Activated CD4-positive, alpha-beta T cell treated with anti-CD3 and anti-CD28 coated beads, Interleukin-2, amount 50 U/mL, for 16 hours (primary cell): ENCODE measurements around the gene TPRN.
A peak's percentile ranks its signal among the peaks of the same experiment; 100 is the strongest.

Experiments
- DNase-seq: peaks from one replicate; pipeline ENCODE4 v3.0.0-alpha.2; 2020

TPRN gene

DNA sequence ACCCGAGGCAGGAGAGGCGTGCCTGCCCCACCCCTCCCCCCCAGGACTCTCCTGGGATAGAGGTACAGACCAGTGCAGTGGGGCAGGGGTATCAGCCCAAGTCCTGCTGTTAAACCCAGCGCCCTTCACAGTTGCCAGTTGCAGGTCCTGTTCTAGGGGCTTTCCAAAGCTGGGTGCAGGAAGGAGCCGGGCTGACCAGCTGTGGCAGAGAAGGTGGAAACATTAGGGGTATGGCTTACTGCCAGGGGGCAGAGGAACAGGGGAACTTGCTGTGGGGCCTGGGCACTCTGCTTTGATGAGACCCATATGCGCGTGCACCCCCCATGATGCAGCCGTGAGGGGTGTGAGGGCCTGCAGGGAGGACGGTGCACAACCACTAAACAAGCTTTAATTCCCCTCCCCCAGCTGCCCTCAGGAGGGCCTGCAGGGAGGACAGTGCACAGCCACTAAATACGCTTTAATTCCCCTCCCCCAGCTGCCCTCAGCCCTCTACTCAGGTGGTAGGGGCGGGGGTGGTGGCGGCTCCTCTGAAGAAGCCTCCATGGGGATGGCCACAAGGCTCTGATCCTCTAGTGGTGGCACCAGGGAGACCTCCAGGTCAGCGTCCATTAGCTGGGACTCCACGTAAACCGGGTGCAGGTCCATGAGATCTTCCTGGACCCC lies 29.9 kb downstream of the TPRN start:
- no peak for DNase-seq

DNA sequence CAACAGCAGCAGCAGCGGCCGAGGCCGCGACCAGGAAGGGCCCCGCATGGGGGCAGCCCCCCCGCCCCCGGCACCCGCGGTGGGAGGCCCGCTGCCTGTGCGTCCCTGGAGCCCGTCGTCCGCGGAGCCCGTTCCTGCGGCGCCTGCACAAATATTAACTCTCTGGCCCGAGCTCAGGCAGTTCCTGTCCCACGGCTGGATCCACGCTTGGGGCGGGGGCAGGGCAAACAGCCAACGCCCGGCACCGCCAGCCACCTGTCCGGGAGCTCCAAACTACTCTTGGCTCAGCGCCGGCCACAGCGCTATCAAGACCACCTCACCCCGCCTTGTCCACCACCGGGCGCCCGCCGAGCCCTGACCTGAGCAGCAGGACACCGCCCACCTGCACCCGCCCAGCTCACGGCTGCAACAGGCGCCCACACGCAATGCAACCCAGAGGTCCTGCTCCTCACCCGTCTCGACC lies 30.6 kb downstream of the TPRN start, which contains the start of gene LRRC26:
Gene LRRC26, minus strand, starts transcription at position 156 of the 463 bp plus-strand sequence. Its CDS starts 108 bp downstream, at position 48.
- DNase-seq, result no peak

DNA sequence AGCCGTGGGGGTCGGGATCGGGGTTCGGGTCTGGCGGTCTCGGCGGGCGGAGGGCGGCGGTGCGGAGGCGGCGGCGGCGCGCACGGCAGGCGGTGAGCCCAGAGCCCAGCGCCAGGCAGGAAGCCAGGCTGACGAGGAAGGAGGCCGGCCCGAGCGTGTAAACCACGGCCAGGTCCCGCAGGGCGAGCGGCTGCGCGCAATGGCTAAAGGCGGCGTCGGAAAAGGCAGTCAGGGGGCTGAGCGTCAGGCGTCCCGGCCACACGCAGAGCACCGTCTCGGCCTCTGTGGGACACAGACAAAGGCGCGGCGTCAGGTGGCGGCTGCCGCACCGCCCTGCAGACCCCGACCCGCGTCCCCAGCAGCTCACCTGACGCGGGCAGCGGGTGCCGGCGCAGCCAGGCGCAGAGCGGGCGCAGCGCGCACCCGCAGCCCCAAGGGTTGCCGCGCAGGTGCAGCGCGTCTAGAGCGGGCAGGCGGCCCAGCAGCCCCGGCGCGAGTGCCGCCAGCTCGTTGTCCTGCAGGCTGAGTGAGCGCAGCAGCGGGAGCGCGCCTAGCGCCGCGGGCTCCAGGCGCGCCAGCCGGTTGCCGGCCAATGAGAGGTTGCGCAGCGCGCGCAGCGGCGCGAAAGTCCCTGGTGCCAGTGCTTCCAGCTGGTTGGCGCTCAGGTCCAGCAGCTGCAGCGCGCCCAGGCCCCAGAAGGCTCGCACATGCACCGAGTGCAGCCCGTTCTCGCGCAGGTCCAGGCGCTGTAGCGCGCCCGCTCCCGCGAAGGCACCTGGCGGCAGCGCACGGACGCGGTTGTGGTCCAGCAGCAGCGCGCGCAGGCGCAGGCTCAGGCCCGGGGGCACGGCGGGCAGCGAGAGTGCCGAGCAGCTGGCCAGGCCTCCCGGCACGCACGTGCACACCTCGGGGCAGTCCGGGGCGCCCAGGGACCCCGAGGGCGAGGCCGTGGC lies 31.4 kb downstream of the TPRN start:
- DNase-seq, result peak; percentile 37

DNA sequence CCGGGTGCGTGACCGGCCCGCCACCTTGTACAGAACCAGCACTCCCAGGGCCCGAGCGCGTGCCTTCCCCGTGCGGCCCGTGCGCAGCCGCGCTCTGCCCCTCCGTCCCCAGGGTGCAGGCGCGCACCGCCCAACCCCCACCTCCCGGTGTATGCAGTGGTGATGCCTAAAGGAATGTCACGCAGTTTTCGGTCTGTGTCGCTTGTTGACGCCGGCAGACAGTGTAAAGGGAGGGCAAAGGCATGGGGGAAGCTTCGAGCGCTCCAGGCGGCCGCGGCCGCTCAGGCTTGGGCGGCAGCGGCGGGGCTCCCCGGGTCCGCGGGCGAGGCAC lies 32.0 kb downstream of the TPRN start:
- DNase-seq, result no peak

DNA sequence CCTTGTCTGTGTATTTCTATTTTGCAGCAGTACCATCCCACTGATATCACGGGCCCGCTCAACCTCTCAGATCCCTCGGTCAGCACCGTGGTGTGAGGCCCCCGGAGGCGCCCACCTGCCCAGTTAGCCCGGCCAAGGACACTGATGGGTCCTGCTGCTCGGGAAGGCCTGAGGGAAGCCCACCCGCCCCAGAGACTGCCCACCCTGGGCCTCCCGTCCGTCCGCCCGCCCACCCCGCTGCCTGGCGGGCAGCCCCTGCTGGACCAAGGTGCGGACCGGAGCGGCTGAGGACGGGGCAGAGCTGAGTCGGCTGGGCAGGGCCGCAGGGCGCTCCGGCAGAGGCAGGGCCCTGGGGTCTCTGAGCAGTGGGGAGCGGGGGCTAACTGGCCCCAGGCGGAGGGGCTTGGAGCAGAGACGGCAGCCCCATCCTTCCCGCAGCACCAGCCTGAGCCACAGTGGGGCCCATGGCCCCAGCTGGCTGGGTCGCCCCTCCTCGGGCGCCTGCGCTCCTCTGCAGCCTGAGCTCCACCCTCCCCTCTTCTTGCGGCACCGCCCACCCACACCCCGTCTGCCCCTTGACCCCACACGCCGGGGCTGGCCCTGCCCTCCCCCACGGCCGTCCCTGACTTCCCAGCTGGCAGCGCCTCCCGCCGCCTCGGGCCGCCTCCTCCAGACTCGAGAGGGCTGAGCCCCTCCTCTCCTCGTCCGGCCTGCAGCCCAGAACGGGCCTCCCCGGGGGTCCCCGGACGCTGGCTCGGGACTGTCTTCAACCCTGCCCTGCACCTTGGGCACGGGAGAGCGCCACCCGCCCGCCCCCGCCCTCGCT lies 32.6 kb downstream of the TPRN start:
- DNase-seq, result no peak

DNA sequence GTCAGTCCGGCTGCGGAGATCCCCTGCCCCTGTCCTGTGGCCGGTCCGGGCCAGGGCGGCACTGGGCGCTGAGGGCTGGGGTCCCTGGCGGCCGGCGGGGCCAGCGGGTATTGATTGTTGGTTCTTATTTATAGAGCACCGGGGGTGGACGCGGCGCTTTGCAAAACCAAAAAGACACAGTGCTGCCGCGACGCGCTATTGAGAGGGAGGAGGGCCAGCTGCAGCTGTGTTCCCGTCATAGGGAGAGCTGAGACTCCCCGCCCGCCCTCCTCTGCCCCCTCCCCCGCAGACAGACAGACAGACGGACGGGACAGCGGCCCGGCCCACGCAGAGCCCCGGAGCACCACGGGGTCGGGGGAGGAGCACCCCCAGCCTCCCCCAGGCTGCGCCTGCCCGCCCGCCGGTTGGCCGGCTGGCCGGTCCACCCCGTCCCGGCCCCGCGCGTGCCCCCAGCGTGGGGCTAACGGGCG lies 33.2 kb downstream of the TPRN start:
- DNase-seq, result no peak

DNA sequence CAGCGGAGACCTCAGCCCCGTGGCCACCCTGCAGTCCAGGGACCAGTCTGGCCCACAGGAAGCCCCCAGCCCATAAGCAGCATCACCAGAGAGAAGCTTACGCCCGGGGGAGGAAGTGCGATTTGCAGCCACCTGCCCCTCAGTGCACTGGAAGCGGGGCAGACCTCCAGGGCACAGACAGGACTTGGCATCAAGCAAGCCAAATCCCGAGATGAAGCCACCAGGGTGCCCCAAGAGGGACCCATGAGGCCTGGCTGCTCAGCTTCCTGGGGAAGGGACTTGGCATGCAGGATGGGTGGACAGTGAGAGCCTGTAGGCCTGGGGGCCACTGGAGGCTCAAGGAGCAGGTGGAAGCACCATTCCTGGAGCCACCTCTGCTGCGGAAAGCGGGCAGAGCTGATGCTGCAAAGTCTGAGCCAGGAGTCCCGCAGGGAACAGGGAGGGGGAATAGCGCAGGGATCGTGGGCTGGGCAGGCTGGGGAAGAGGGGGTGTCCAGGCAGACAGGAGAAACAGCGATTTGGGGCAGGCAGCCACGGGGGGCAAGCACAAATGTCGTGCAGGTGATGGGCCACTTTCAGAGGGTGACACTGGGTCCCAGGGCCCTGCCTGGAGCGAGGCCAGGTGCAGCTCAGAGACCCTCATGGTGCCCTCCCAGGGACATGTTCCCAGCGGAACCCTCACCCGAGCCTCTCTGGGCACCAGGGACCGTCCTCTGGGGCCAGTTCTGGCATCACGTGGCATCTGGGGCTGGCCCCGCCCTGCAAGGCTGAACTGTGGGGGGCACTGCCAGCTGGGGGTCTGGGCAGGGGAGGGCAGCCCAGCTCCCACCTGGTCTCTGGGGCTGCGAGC lies 33.9 kb downstream of the TPRN start:
- no peak for DNase-seq

DNA sequence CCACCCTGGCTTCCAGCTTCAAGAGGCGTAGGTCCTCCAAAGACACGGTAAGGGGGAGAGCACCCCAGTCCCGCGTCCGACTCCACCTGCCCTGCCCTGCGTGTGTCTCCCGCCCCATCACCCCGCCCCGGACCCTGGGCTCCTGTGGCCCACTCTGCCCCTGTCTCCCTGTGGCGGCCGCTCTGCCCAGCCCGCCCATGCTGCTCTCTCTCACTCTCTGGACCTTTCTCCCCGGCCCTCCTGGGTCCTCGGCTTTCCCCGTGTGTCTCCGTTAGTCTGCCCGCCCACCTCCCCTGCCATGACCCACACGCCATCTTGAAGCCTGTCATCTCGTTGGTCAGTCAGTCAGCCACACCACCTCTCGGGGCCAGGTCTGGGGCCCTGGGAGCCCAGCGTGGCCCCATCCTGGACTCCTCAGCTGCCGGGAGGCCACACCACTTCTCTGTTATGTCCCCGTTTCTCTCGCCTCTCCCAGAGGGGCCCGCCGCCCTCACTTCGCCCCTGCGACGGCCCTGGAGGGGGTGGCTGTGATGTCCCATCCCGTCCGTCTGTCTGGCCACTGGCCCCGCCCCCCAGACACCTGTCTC lies 35.2 kb downstream of the TPRN start:
- no peak for DNase-seq

DNA sequence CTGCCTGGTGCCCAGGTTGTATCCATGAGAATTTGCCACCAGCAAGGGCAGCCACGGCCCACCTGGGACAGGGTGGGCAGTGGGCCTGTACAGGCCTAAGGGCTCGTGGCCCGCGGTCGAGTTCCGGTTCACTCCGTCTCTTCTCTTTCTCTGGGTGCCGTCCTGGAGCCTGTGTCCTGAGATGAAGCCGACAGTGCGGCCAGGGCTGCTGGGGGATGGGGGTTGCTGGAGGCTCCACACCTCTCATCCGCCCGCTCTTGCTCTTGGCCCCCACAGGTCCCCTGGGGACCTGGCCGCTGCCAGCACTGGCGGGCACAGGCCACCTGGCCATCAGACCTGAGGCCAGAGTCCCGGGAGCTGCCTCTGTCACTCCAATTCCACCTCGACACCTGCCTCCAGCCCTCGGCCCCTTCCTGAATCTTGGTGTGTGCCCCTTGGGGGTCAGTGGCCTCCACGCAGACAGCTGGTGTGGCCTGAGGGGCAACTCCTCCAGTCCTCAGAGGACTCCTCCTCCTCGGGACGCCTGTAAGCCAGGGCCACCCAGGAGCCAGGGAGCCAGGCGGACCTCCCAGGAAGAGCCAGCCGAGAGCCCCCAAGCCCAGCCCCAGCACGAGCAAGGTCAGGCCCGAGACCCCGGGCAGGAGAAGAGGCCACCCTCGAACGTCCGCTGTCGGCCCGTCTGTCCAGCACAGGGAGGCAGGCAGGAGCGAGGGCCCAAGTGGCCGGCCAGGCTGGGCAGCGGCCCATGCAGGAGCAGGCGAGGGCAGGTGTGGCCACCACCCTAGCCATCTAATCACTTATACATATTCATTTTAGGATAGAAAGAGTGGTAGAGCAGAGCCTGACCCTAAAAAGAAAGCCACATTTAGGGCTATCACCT lies 35.9 kb downstream of the TPRN start:
- no peak for DNase-seq

DNA sequence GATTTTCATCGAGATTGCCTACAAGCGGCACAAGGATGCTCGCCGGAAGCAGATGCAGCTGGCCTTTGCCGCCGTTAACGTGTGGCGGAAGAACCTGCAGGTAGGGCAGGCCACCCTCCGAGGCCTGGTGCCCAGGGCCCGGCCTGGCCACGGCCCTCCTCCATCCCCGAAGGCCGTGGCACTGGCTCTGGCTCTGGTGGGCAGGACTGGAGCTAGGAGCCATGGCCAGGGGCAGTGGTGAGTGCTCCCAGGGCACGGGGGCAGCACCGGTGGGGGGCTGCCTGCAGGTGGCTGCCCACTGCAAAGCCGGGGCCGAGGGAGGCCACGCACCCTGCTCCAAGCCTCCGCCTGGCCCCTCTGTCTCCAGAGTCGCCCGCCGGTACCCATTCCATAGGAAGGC lies 36.7 kb downstream of the TPRN start:
- no peak for DNase-seq

DNA sequence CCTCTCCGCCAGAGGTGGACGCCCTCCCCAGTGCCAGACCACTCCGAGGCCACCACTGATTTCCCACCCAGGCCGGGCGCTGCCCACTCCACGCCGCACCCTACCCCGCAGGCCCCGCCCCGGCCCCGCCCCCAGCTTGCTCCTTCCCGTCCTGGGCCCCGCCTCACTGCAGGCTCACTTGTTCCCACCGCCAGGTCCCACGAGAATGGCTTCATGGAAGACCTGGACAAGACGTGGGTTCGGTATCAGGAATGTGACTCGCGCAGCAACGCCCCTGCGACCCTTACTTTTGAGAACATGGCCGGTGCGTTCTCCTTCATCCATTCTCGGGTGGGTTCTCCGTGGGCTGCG lies 37.2 kb downstream of the TPRN start:
- DNase-seq, result no peak

DNA sequence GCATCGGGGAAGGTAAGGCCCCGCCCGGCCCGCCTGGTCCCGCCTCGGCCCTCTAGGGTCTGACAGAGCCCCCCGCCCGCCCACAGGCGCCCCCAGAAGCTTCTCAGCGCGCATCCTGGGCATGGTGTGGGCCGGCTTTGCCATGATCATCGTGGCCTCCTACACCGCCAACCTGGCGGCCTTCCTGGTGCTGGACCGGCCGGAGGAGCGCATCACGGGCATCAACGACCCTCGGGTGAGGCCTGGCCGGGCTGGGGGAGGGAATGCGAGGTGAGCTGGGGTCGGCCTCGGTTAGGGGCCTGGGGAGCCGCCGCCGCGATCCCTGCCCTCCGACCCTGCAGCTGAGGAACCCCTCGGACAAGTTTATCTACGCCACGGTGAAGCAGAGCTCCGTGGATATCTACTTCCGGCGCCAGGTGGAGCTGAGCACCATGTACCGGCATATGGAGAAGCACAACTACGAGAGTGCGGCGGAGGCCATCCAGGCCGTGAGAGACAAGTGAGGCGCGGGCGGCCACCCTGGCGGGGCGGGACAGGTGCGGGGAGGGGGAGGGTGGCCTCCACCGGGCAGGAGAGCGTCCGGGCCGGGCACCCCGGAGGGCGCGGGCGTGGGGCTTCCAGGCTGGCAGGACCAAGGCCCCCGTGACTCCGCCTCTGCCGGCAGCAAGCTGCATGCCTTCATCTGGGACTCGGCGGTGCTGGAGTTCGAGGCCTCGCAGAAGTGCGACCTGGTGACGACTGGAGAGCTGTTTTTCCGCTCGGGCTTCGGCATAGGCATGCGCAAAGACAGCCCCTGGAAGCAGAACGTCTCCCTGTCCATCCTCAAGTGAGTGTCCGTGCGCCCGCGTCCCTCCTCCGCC lies 37.8 kb downstream of the TPRN start:
- DNase-seq, result no peak

DNA sequence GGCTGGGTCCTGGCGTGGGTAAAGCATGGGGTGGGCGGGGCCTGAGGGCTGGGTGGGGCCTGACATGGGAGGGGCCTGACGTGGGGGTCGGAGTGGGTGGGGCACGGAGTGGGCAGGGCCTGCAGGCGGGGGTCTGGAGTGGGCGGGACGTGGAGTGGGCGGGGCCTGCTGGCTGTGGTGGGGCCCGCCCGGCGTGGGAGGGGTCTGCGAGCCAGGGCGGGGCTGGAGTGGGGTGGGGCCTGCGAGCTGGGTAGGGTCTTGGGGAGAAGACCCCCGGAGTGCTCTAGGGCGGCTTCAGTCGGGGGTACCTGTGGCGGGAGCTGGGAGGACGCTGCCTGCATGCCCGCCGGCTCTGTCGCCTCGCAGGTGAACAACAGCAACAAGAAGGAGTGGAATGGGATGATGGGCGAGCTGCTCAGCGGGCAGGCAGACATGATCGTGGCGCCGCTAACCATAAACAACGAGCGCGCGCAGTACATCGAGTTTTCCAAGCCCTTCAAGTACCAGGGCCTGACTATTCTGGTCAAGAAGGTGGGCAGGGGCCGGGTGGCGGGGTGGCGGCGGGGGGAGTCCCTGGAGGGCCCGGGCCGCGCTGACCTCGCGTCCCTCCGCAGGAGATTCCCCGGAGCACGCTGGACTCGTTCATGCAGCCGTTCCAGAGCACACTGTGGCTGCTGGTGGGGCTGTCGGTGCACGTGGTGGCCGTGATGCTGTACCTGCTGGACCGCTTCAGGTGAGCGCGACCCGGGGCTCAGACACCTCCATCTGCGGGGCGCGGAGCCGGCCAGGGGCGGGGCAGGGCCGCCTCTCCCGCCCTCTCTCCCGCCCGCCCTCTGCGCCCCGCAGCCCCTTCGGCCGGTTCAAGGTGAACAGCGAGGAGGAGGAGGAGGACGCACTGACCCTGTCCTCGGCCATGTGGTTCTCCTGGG lies 38.7 kb downstream of the TPRN start:
- DNase-seq, result no peak

DNA sequence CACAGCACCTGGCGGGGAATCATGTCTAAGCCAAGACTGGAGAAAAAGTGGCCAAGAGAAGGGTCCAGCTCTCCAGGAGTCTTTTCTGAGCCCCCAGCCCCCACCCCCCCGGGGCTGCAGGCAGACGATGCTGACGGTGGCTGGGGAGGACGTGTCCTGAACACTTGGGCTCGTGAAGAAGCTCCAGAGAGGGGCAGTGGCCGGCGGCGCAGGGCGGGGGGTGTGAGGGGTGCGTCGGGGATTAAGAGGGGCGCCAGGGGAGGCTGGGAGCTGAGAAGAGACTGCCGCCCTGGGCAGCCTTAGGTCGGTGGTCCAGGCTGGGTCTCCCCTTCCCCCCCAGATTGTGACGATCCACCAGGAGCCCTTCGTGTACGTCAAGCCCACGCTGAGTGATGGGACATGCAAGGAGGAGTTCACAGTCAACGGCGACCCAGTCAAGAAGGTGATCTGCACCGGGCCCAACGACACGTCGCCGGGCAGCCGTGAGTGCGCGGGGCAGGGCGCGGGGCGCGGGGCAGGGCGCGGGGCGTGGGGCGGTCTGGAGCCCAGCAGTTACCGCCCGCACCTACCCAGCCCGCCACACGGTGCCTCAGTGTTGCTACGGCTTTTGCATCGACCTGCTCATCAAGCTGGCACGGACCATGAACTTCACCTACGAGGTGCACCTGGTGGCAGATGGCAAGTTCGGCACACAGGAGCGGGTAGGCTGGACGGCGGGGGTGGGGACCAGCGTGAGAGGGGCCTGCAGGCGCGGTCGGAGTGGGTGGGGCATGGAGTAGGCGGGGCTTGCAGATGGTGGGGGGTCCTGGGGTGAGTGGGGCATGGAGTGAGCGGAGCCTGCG lies 39.6 kb downstream of the TPRN start:
- DNase-seq, result no peak

DNA sequence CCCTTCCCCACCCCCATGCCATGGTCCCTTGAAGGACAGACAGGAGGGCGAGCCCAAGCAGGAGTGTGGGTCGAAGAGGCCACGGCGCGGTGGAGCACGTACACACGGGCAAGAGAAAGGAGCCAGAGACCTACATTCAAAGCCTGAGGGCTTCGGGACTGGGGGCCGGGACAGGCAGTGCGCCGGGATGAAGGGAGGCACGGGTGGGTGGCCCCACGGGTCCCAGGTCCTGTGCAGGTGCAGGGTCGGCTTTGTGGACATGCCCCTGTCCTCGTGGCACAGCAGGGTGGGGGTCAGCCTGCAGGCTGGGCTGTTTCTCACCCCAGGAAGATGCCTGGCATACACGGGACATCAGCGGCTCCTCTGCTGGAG lies 40.5 kb downstream of the TPRN start:
- DNase-seq, result no peak

DNA sequence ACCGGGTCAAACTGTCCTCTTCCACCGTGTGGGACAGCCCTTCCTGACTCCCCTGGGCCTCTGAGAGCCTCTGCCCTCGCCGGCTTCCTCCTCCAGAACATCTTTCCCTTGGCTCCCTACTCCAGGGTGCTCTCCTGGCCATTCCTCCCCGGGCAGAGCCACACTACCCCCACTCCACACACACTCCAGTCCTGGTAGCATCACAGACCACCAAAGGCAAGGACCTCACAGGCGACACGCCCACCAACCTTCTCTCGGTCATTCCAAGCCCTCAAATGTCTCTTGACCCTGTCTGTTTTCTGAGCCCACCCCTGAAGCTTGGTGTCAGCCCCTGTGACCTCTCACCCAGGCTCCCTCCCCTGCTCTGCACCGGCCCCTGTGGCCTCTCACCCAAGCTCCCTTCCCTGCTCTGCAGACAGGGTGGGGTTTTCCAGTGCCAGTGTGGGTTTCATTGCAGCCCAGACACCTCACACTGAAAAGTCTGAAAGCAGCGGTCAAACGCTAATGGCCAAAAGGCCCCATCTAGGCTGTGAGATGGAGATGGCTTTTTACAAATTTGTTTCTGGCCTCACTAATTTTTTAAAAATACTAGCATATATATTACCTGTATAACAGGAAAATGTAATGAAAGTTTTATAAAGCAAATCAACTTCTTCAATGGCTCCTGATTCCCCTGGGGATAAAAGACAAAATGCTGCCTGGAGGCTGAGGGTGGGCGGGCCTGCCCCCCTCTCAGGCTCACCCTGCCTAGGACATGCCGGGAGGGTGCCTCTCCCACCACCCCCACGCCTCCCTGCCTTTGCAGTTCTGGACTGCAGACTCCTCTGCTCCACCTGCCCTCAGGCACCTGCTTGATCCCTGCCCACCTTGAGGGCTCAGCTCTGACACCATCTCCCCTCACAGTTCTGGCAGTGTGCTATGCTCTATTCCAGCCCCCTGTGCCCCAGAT lies 41.2 kb downstream of the TPRN start:
- DNase-seq, result no peak

DNA sequence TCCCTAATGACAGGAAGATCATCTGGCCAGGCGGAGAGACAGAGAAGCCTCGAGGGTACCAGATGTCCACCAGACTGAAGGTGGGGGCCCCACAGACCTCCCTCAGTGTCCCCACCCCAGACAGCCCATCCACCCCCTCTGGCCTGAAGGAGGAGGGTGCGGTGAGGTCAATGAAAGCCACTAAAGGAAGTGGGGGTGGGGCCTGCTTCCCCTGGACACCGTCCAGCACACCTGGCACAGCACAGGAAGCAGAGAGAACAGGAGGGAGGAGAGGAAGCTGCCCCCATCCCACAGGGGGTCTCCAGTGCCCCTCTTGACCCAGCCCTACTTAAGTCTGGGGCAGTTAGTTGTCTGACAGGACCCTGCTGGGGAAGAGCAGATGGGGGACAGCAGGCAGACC lies 41.9 kb downstream of the TPRN start:
- no peak for DNase-seq
